CD4-positive, alpha-beta memory T cell (primary cell): ENCODE data around the gene ANGPTL5. TPM values are rescaled to one million over a fixed set of nuclear protein-coding genes. Genes with fewer than 3 reads are reported as not detected.

Experiments
- CTCF ChIA-PET: fragments of 350-600 bp; sonication (Branson Sonifier 250); formaldehyde crosslinking; loops from one replicate; lab custom pipeline; 2021; ENCODE audit warnings: inconsistent platforms; ENCODE audit not compliant: partially characterized antibody; lab: Charles Lee
- POLR2A ChIA-PET: fragments of 350-600 bp; sonication (Branson Sonifier 250); formaldehyde crosslinking; loops from one replicate; lab custom pipeline; 2021; ENCODE audit not compliant: partially characterized antibody; lab: Charles Lee
- DNase-seq, 5 donors: peaks; one replicate each; pipeline versions ENCODE4 v3.0.0 to v3.0.0-alpha.2; 2020 to 2022; ENCODE audit warnings: mixed read lengths in 1 of 5
- H3K27ac ChIP-seq: one replicate; pipeline ENCODE4 v1.7.0; 2013; ENCODE audit warnings: low read depth, low read length
- H3K27me3 ChIP-seq: 2 replicates; pipeline ENCODE4 v1.7.0; 2013; ENCODE audit warnings: mild to moderate bottlenecking, low read length, moderate library complexity; ENCODE audit not compliant: insufficient read depth
- H3K36me3 ChIP-seq: 2 replicates; pipeline ENCODE4 v1.7.0; 2013; ENCODE audit warnings: mild to moderate bottlenecking, low read length, moderate library complexity; ENCODE audit not compliant: insufficient read depth
- H3K4me1 ChIP-seq: 2 replicates; pipeline ENCODE4 v1.7.0; 2013; ENCODE audit warnings: mild to moderate bottlenecking, low read length, moderate library complexity; ENCODE audit not compliant: insufficient read depth
- H3K4me3 ChIP-seq, 2 donors: one replicate each; pipeline ENCODE4 v1.7.0; 2013; ENCODE audit warnings: low read length in 2 of 2, mild to moderate bottlenecking in 1 of 2
- H3K9me3 ChIP-seq, 2 donors: one replicate each; pipeline ENCODE4 v1.7.0; 2013; ENCODE audit warnings: low read length in 2 of 2, control low read depth in 1 of 2; ENCODE audit not compliant: control insufficient read depth in 1 of 2
- H3K27ac Mint-ChIP-seq, 7 donors: one replicate each; pipeline ENCODE4 v1.8.0; 2020 to 2021; ENCODE audit warnings: mixed read lengths in 7 of 7, mild to moderate bottlenecking in 6 of 7, inconsistent platforms in 3 of 7, moderate library complexity in 3 of 7
- H3K27me3 Mint-ChIP-seq, 2 donors: one replicate each; pipeline ENCODE4 v1.8.0; 2020 to 2021; ENCODE audit warnings: mixed read lengths in 2 of 2
- H3K36me3 Mint-ChIP-seq, 2 donors: one replicate each; pipeline ENCODE4 v1.8.0; 2020 to 2021; ENCODE audit warnings: mixed read lengths in 2 of 2, inconsistent platforms in 1 of 2, mild to moderate bottlenecking in 1 of 2
- H3K4me1 Mint-ChIP-seq, 4 donors: one replicate each; pipeline ENCODE4 v1.8.0; 2020 to 2021; ENCODE audit warnings: mixed read lengths in 4 of 4, mild to moderate bottlenecking in 1 of 4
- H3K4me3 Mint-ChIP-seq, 8 donors: one replicate each; pipeline ENCODE4 v1.8.0; 2020 to 2021; ENCODE audit warnings: mixed read lengths in 8 of 8, mild to moderate bottlenecking in 7 of 8, moderate library complexity in 6 of 8, inconsistent platforms in 3 of 8
- H3K9me3 Mint-ChIP-seq, 8 donors: one replicate each; pipeline ENCODE4 v1.8.0; 2020 to 2021; ENCODE audit warnings: mixed read lengths in 8 of 8, mild to moderate bottlenecking in 5 of 8, inconsistent platforms in 3 of 8, moderate library complexity in 1 of 8
- intact Hi-C: fragments of 100-400 bp; cut with micrococcal nuclease; formaldehyde crosslinking; loops from one replicate; pipeline ENCODE4 v1.15.1; 2023
- polyA plus RNA-seq, 2 donors: library from polyadenylated mRNA; unstranded; fragments of 300-500 nt; fragmentation: Illumina TruSeq; gene quantifications; one replicate each; pipeline ENCODE4 v1.2.3, GENCODE V29; 2021
- total RNA-seq, 2 experiments: library from RNA; stranded (reverse); gene quantifications; one replicate each; pipeline ENCODE4 v1.2.3, GENCODE V29; 2021

ANGPTL5 gene
- total and polyA plus RNA-seq, 4 experiments from 2014 or later = not detected

DNA sequence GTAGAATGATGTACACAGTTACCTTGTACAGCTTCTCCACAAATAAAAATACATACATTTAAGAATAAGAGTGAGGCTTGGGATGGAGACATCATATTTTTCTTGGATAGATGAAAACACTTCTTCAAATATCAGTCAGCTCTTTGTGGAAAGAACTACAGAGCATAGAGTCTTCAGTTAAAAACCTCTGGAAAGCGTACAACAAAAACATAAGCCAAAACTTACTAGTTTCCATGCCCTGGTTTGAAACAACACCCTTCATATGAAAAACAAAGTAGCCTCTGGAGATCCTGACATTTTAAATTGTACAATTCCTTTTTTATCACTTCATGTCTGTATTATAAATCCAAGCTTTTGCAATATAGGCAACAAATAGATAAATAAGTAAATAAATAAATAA lies 8.5 kb downstream of the ANGPTL5 start:
- Histone ChIP-seq H3K27ac (no peak overlapping the region), H3K36me3 (no peaks in the 10 kb centered on the region), H3K9me3 (no peaks in the 10 kb centered on the region), H3K27me3 (peaks cover 3% of the 10 kb centered on the region), H3K4me1 (no peaks in the 10 kb centered on the region), H3K4me3 (no peak overlapping the region)
- intact Hi-C loops = no loop called here
- Mint-ChIP-seq H3K4me1 (no peaks in the 10 kb centered on the region), H3K27ac (no peak overlapping the region), H3K9me3 (no peaks in the 10 kb centered on the region), H3K36me3 (no peaks in the 10 kb centered on the region), H3K27me3 (peaks cover 14 to 16% of the 10 kb centered on the region in 2 donors), H3K4me3 (no peak overlapping the region)
- ChIA-PET POLR2A (no interaction called here), CTCF (no interaction called here)
- DNase-seq = no peak

DNA sequence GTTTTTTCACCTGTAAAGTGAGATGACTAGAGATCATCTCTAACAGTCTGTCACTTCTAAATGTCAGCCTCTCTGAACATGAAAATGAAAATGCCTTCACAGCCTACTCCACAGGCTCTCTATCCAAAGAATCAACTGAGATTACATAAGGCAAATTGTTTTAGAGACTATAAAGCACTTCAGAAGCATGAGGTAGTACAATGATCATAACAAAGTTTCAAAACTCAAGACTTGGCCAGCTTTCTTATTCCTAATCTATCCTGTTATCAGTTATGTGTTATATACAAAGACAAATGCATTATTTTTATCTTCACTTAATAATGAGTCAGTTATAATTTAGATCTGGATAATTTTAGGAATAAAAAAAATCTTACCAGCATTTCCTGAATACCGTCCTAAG lies 21.8 kb downstream of the ANGPTL5 start:
- Mint-ChIP-seq H3K9me3 (peaks cover 0 to 1% (median 0%) of the 10 kb centered on the region in 8 donors), H3K4me1 (peaks cover 0 to 6% (median 4%) of the 10 kb centered on the region in 4 donors), H3K36me3 (no peaks in the 10 kb centered on the region), H3K27me3 (peaks cover 11 to 26% of the 10 kb centered on the region in 2 donors), H3K4me3 (no peak overlapping the region), H3K27ac (no peak overlapping the region)
- intact Hi-C loops = no loop called here
- Histone ChIP-seq H3K36me3 (no peaks in the 10 kb centered on the region), H3K9me3 (no peaks in the 10 kb centered on the region), H3K4me1 (no peaks in the 10 kb centered on the region), H3K27ac (no peak overlapping the region), H3K27me3 (no peaks in the 10 kb centered on the region), H3K4me3 (no peak overlapping the region)
- no peak for DNase-seq
- ChIA-PET CTCF (no interaction called here), POLR2A (no interaction called here)

DNA sequence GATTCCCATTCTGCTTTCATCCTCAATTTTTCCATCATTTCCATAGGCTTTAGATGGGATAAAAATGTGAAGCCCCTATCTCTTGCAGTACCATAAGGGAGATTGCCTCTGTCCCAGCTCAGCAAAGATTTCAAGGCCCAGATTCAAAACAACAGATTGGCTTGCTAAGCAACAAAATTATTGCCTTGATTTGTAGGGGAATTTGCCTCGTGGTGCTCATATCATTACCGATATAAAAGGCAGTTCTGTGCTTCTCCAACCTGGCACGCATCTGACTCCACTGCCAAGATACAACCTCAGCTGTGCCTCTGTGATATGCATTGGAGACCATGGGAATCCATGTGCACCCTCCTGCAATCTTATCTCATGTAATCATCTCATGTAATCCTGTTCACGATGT lies 26.6 kb downstream of the ANGPTL5 start:
- Mint-ChIP-seq H3K27ac (no peak overlapping the region), H3K4me1 (peaks cover 0 to 6% (median 4%) of the 10 kb centered on the region in 4 donors), H3K27me3 (peaks cover 8 to 16% of the 10 kb centered on the region in 2 donors), H3K4me3 (no peak overlapping the region), H3K9me3 (peaks cover 0 to 7% (median 1%) of the 10 kb centered on the region in 8 donors), H3K36me3 (no peaks in the 10 kb centered on the region)
- intact Hi-C loops = no loop called here
- Histone ChIP-seq H3K4me3 (no peak overlapping the region), H3K27ac (no peak overlapping the region), H3K9me3 (no peaks in the 10 kb centered on the region), H3K4me1 (no peaks in the 10 kb centered on the region), H3K36me3 (no peaks in the 10 kb centered on the region), H3K27me3 (no peaks in the 10 kb centered on the region)
- ChIA-PET POLR2A (no interaction called here), CTCF (no interaction called here)
- DNase-seq = no peak

DNA sequence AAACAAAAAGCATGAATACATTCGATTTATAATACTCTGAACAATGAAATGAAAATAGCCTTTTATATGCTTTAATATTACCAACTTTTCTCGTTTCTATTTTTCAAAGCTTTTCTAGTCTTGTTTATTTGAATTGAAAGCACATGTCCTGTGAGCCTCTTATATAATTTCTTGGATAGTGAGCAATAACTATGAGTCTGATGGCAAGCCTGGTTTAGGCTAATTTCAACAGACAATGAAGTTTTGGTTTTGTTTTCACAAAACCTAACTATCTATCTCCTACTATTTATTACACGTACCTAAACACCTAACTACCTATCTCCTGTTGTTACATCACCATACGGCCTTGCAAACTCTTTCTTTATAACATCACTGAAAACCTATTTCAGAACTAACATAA lies 30.7 kb downstream of the ANGPTL5 start:
- no peak overlapping the region for H3K27ac ChIP-seq
- H3K36me3 ChIP-seq = no peaks in the 10 kb centered on the region
- no peak overlapping the region for H3K4me3 ChIP-seq
- H3K27me3 ChIP-seq = no peaks in the 10 kb centered on the region
- CTCF ChIA-PET = no interaction called here
- POLR2A ChIA-PET = no interaction called here
- Mint-ChIP-seq H3K4me3 (no peak overlapping the region), H3K27me3 (peaks cover 13 to 25% of the 10 kb centered on the region in 2 donors), H3K36me3 (no peaks in the 10 kb centered on the region), H3K27ac (no peak overlapping the region), H3K9me3 (peaks cover 0 to 7% (median 1%) of the 10 kb centered on the region in 8 donors), H3K4me1 (peaks cover 0 to 6% (median 4%) of the 10 kb centered on the region in 4 donors)
- H3K4me1 ChIP-seq = no peaks in the 10 kb centered on the region
- no peak for DNase-seq
- H3K9me3 ChIP-seq = no peaks in the 10 kb centered on the region
- intact Hi-C loops = no loop called here

DNA sequence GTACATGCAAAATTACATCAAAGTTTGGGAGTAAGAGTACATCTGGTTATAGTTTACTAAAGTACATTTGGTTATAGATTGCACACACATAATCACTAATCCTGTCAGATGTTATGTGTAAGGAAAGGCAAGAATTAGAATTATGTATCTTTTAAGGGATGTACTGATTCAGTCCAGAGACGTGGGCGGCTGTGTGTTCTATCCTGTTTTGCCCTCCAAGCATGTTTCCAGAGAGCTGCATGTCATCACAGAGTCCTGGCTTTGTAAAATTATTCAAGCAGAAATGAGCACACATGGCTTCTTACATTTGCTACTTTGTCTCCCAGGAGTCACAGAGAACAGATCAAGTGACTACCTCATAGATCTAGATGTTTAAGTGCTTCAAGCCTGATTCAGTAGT lies 34.7 kb downstream of the ANGPTL5 start:
- no peaks in the 10 kb centered on the region for H3K36me3 Mint-ChIP-seq
- no peaks in the 10 kb centered on the region for H3K9me3 Mint-ChIP-seq
- Histone ChIP-seq H3K4me3 (no peak overlapping the region), H3K27ac (no peak overlapping the region), H3K4me1 (no peaks in the 10 kb centered on the region), H3K36me3 (no peaks in the 10 kb centered on the region), H3K27me3 (no peaks in the 10 kb centered on the region), H3K9me3 (no peaks in the 10 kb centered on the region)
- H3K4me3 Mint-ChIP-seq = no peak overlapping the region
- peaks cover 16 to 29% of the 10 kb centered on the region in 2 donors for H3K27me3 Mint-ChIP-seq
- H3K4me1 Mint-ChIP-seq = no peaks in the 10 kb centered on the region
- intact Hi-C loops = no loop called here
- ChIA-PET CTCF (no interaction called here), POLR2A (no interaction called here)
- DNase-seq = no peak
- H3K27ac Mint-ChIP-seq = no peak overlapping the region

DNA sequence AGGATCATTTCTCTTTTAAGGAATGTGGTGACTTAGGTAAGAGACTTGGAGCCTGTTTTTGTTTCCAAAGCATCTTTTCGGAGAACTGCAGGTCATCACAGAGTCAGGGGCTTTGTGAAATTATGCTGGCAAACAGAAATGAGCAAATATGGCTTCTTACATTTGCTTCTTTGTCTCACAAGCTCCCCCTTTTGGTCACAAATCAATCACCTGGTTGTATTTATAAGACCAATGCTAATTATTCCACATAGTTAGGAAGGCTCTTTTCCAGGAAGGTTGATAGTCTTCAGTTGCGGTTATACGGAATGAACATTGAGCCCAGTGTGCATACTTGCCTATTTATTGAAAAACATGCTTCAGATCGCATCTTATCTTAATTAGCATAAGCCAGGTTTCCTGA lies 36.1 kb downstream of the ANGPTL5 start:
- Histone ChIP-seq H3K9me3 (no peaks in the 10 kb centered on the region), H3K36me3 (no peaks in the 10 kb centered on the region), H3K27me3 (no peaks in the 10 kb centered on the region), H3K27ac (no peak overlapping the region), H3K4me1 (no peaks in the 10 kb centered on the region), H3K4me3 (no peak overlapping the region)
- no peaks in the 10 kb centered on the region for H3K4me1 Mint-ChIP-seq
- CTCF ChIA-PET = interaction anchor here (0.7 to 1.4 kb wide), 4 partner anchors 12 to 128 kb away, joined by 3 to 5 read pairs (median 4); no protein-coding TSS in a partner anchor
- peak in 1 of 5 donors; percentile 7 for DNase-seq
- intact Hi-C loops = no loop called here
- POLR2A ChIA-PET = no interaction called here
- H3K9me3 Mint-ChIP-seq = no peaks in the 10 kb centered on the region
- no peak overlapping the region for H3K4me3 Mint-ChIP-seq
- peaks cover 16 to 26% of the 10 kb centered on the region in 2 donors for H3K27me3 Mint-ChIP-seq
- H3K36me3 Mint-ChIP-seq = no peaks in the 10 kb centered on the region
- no peak overlapping the region for H3K27ac Mint-ChIP-seq

DNA sequence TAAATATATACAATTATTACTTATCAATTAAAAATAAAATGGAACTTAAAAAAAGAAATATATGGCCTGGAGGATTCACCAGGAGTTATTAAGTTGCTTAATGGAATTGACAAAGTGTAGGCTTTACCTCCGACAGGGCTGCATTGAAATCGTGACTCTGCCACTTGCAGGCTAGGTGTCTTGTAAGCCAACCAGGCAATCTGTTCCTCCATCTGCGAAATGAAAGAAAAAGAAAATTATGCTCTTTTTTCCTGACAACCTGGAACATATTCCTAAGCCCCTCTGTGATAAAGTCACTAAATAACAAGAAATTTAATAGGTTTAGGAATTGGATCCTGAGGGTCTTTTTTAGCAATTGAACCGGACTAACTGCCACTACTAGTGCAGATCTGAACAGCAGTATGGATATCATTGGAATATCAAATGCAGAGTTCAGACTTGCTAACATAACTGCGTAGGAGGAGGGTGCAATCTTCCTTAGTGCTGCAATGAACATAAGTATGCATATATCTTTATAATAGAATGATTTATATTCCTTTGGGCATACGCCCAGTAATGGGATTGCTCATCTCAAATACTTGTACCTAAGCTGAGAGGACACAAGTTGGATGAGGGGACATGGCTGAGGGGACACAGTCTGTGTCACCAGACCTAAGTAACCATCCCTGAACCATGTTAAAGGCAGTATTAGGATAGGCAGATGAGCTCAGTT lies 44.0 kb downstream of the ANGPTL5 start:
- H3K27me3 Mint-ChIP-seq = peaks cover 4 to 12% of the 10 kb centered on the region in 2 donors
- DNase-seq = no peak
- H3K36me3 Mint-ChIP-seq = no peaks in the 10 kb centered on the region

More for the DNA sequence above, 44.0 kb downstream of the ANGPTL5 start:
- Mint-ChIP-seq H3K4me1 (no peaks in the 10 kb centered on the region), H3K9me3 (no peaks in the 10 kb centered on the region), H3K27ac (no peak overlapping the region), H3K4me3 (no peak overlapping the region)
- Histone ChIP-seq H3K4me1 (no peaks in the 10 kb centered on the region), H3K36me3 (no peaks in the 10 kb centered on the region), H3K27me3 (no peaks in the 10 kb centered on the region), H3K27ac (no peak overlapping the region), H3K9me3 (no peaks in the 10 kb centered on the region), H3K4me3 (no peak overlapping the region)
- intact Hi-C loops = no loop called here
- POLR2A ChIA-PET = no interaction called here
- CTCF ChIA-PET = no interaction called here
